GM12891 (cell line): ENCODE data around the gene ADA.

Experiments
- PAX5 ChIP-seq: IDR thresholded peaks from 2 replicates; pipeline ENCODE4 v1.6.1; 2011; ENCODE audit warnings: low read length, moderate library complexity, mild to moderate bottlenecking; ENCODE audit not compliant: insufficient read depth, severe bottlenecking
- POLR2A ChIP-seq: IDR thresholded peaks from 2 replicates; pipeline ENCODE4 v1.6.1; 2011; ENCODE audit warnings: low read depth, low read length, control low read depth
- POLR2AphosphoS5 ChIP-seq: IDR thresholded peaks from 2 replicates; pipeline ENCODE4 v1.6.1; 2011; ENCODE audit warnings: low read depth, low read length, control low read depth
- POU2F2 ChIP-seq: IDR thresholded peaks from 2 replicates; pipeline ENCODE4 v1.6.1; 2011; ENCODE audit warnings: low read depth, mild to moderate bottlenecking, control low read depth, low read length, moderate library complexity
- TAF1 ChIP-seq: IDR thresholded peaks from 2 replicates; pipeline ENCODE4 v1.6.1; 2011; ENCODE audit warnings: low read depth, low read length, control low read depth

GRCh38 chr20:44657875-44658274 lies 6.4 kb upstream of the ADA start:
- TF ChIP-seq POLR2A (no peak), POLR2AphosphoS5 (no peak), TAF1 (no peak), POU2F2 (no peak), PAX5 (no peak)
